B cell (primary cell): ENCODE data around the gene FUT7.

ENCODE experiments used
- CTCF ChIP-seq: fragments of 200-600 bp; IDR thresholded peaks from one replicate; pipeline ENCODE4 v1.8.0; 2022; ENCODE audit warnings: antibody characterized with exemption, mild to moderate bottlenecking
- EZH2 ChIP-seq: IDR thresholded peaks from 2 replicates; pipeline ENCODE4 v1.6.1; 2012; ENCODE audit warnings: borderline replicate concordance, low read depth, mild to moderate bottlenecking, moderate library complexity, low read length; ENCODE audit not compliant: insufficient read depth, poor library complexity, severe bottlenecking

GRCh38 chr9:137048655-137049543, 17.0 kb upstream of the FUT7 start:
- no peak for TF ChIP-seq CTCF
- no peak for TF ChIP-seq EZH2
